K562 (cell line): ENCODE measurements around the gene CDC42EP1. TPM values are rescaled to one million over a fixed set of nuclear protein-coding genes. Genes with fewer than 3 reads are reported as not detected.

Experiments used
- ATAC-seq: fragments of 200-7000 bp; cut with Tn5 transposase; 3 replicates; pipeline ENCODE4 v1.9.1; 2020; ENCODE audit warnings: moderate library complexity
- BruUV-seq: library from RNA; stranded (reverse); fragments of 400-500 nt; replicated peaks from 2 replicates; lab custom pipeline; 2021; lab: Mats Ljungman, UMichigan
- CTCF ChIA-PET: fragments of 300-600 bp; formaldehyde crosslinking; extraction: SDS; loops from one replicate; lab custom pipeline; 2021; ENCODE audit warnings: low intra/inter-chr PET ratio; lab: Yijun Ruan, JAX
- POLR2A ChIA-PET: fragments of 300-600, 350-650 bp; sonication (Branson Sonifier 250); formaldehyde crosslinking; extraction: SDS; loops from one replicate; lab custom pipeline; 2021; ENCODE audit warnings: antibody characterized with exemption, inconsistent platforms; lab: Yijun Ruan, JAX
- DNase-seq, 4 experiments: peaks; one replicate each; pipeline versions ENCODE4 v3.0.0 to v3.0.0-alpha.2; 2011 to 2018; ENCODE audit warnings: low spot score in 3 of 4, mixed read lengths in 3 of 4; ENCODE audit errors: extremely low read depth in 1 of 4
- FAIRE-seq: peaks from 2 replicates; lab custom pipeline; 2011; peaks lifted over from hg19 to GRCh38; lab: Jason Lieb, UNC
- H2AFZ ChIP-seq: 2 replicates; pipeline ENCODE4 v1.6.0; 2011; ENCODE audit warnings: low read depth, low read length, control low read depth, inconsistent platforms
- H3K27ac ChIP-seq: fragments of 200-600 bp; 3 replicates; pipeline ENCODE4 v1.8.0; 2011; ENCODE audit warnings: low read depth, mild to moderate bottlenecking, control low read depth, inconsistent platforms, low read length, moderate library complexity, mixed read lengths; ENCODE audit errors: extremely low read depth
- H3K27me3 ChIP-seq, 2 experiments: fragments of 300-600 bp in 1 of 2; 2 replicates in 1 of 2; 3 replicates in 1 of 2; pipeline versions ENCODE4 v1.6.0 to v1.8.0; 2011; ENCODE audit warnings: inconsistent platforms in 2 of 2, low read length in 2 of 2, mild to moderate bottlenecking in 1 of 2, mixed read lengths in 1 of 2, moderate library complexity in 1 of 2; ENCODE audit not compliant: control insufficient read depth in 2 of 2, insufficient read depth in 2 of 2
- H3K36me3 ChIP-seq: fragments of 300-600 bp; 3 replicates; pipeline ENCODE4 v1.8.0; 2011; ENCODE audit warnings: mild to moderate bottlenecking, low read length, inconsistent platforms; ENCODE audit not compliant: control insufficient read depth, insufficient read depth
- H3K4me1 ChIP-seq, 2 experiments: fragments of 200-600 bp in 1 of 2; replicated peaks in 1 of 2; 2 replicates in 1 of 2; 3 replicates in 1 of 2; pipeline versions ENCODE4 v1.5.1 to v1.8.0; 2011; ENCODE audit warnings: inconsistent platforms in 2 of 2, low read length in 2 of 2, mild to moderate bottlenecking in 1 of 2, mixed read lengths in 1 of 2, moderate library complexity in 1 of 2; ENCODE audit not compliant: control insufficient read depth in 2 of 2, insufficient read depth in 2 of 2
- H3K4me2 ChIP-seq: 2 replicates; pipeline ENCODE4 v1.6.1; 2011; ENCODE audit warnings: low read length, control low read depth, inconsistent platforms, mixed read lengths; ENCODE audit not compliant: insufficient read depth
- H3K4me3 ChIP-seq: fragments of 200-600 bp; sonication (generic), shearing (Covaris generic); 2 replicates; pipeline ENCODE4 v1.5.1; 2016; ENCODE audit warnings: control low read depth, inconsistent platforms
- H3K79me2 ChIP-seq: fragments of 200-600 bp; 3 replicates; pipeline ENCODE4 v1.8.0; 2011; ENCODE audit warnings: low read length, inconsistent platforms; ENCODE audit not compliant: control insufficient read depth, insufficient read depth
- H3K9ac ChIP-seq, 2 experiments: 2 replicates each; pipeline versions ENCODE4 v1.6.0 to v1.6.1; 2011; ENCODE audit warnings: low read depth in 2 of 2, low read length in 2 of 2, control low read depth in 1 of 2, inconsistent platforms in 1 of 2, mild to moderate bottlenecking in 1 of 2, mixed read lengths in 1 of 2; ENCODE audit not compliant: insufficient read depth in 1 of 2
- H3K9me1 ChIP-seq: one replicate; pipeline ENCODE4 v1.6.0; 2011; ENCODE audit warnings: inconsistent platforms, mild to moderate bottlenecking, low read length, moderate library complexity; ENCODE audit not compliant: control insufficient read depth, insufficient read depth
- H3K9me3 ChIP-seq: replicated peaks from 2 replicates; pipeline ENCODE4 v1.5.1; 2011; ENCODE audit warnings: low read depth, low read length, inconsistent platforms; ENCODE audit not compliant: control insufficient read depth, insufficient read depth
- H4K20me1 ChIP-seq: replicated peaks from 2 replicates; pipeline ENCODE4 v1.6.1; 2011; ENCODE audit warnings: low read length, inconsistent platforms, mixed read lengths; ENCODE audit not compliant: control insufficient read depth, insufficient read depth
- CCNT2 ChIP-seq: IDR thresholded peaks from 2 replicates; pipeline ENCODE4 v1.6.1; 2011; ENCODE audit warnings: borderline replicate concordance, low read depth, mild to moderate bottlenecking, moderate library complexity, mixed read lengths, low read length; ENCODE audit not compliant: insufficient read length; ENCODE audit errors: extremely low read depth
- ETV6 ChIP-seq, 3 experiments: fragments of 150-350 bp in 1 of 3; sonication (generic) in 1 of 3; formaldehyde crosslinking in 1 of 3; IDR thresholded peaks; 2 replicates each; pipeline versions ENCODE4 v1.6.1 to v1.8.0; 2014 to 2022; ENCODE audit warnings: borderline replicate concordance in 2 of 3, low read depth in 2 of 3, antibody characterized with exemption in 1 of 3, low read length in 1 of 3, mild to moderate bottlenecking in 1 of 3, missing genetic modification reagents in 1 of 3
- EZH2 ChIP-seq: IDR thresholded peaks from 2 replicates; pipeline ENCODE4 v1.6.1; 2012; ENCODE audit warnings: low read depth, mild to moderate bottlenecking, inconsistent platforms, low read length, borderline replicate concordance
- KAT2B ChIP-seq: IDR thresholded peaks from one replicate; pipeline ENCODE4 v1.6.1; 2012; ENCODE audit warnings: low read depth, mild to moderate bottlenecking, control low read depth, inconsistent platforms, low read length, moderate library complexity
- LARP7 ChIP-seq: fragments of 450-650 bp; IDR thresholded peaks from 2 replicates; pipeline ENCODE4 v1.6.1; 2016
- PCBP1 ChIP-seq: fragments of 200-400 bp; formaldehyde crosslinking; IDR thresholded peaks from 2 replicates; pipeline ENCODE4 v1.6.1; 2018; ENCODE audit warnings: mild to moderate bottlenecking, low read depth, low read length; ENCODE audit not compliant: poor library complexity, severe bottlenecking
- PRPF4 ChIP-seq: fragments of 200-400 bp; formaldehyde crosslinking; IDR thresholded peaks from one replicate; pipeline ENCODE4 v1.6.1; 2017; ENCODE audit warnings: low read length, low read depth, mild to moderate bottlenecking; ENCODE audit not compliant: insufficient read depth, poor library complexity, severe bottlenecking
- RBM25 ChIP-seq: fragments of 200-400 bp; formaldehyde crosslinking; IDR thresholded peaks from 2 replicates; pipeline ENCODE4 v1.6.1; 2018; ENCODE audit warnings: low read length, low read depth, moderate library complexity; ENCODE audit not compliant: severe bottlenecking
- STAG1 ChIP-seq: sonication (generic); formaldehyde crosslinking; IDR thresholded peaks from 2 replicates; pipeline ENCODE4 v1.5.0; 2020; ENCODE audit warnings: missing genetic modification reagents, borderline replicate concordance
- ZNF507 ChIP-seq: conservative IDR thresholded peaks from 2 replicates; pipeline ENCODE4 v1.6.1; 2017; ENCODE audit warnings: missing genetic modification characterization, missing compliant biosample characterization
- WGBS: fragments of 100-300 bp; shearing (Covaris generic); methylation state at CpG from one replicate; pipeline ENCODE4 v1.1.6; 2016; ENCODE audit warnings: low coverage, mixed read lengths; ENCODE audit not compliant: insufficient coverage; ENCODE audit errors: missing lambda C conversion rate; 5-methylcytosine and 5-hydroxymethylcytosine counted together
- in situ Hi-C: fragments of 300-500 bp; cut with MboI; formaldehyde crosslinking; loops from 4 replicates; pipeline ENCODE4 v1.15.0; 2018; ENCODE audit warnings: inconsistent platforms, mixed read lengths
- intact Hi-C: fragments of 100-400 bp; cut with micrococcal nuclease; formaldehyde crosslinking; loops from 2 replicates; pipeline ENCODE4 v1.14.2; 2022
- polyA plus RNA-seq, 8 experiments: library from polyadenylated mRNA; depleted of rRNA in 4 of 8; stranded (reverse) in 5 of 8; unstranded in 3 of 8; fragments of >200 nt; fragmentation: Nextera tagmentation in 2 of 8; fragmentation: Illumina TruSeq in 1 of 8; extraction: Ambion mirVana in 2 of 8; extraction: Trizol in 1 of 8; gene quantifications; 2 replicates each; pipeline versions ENCODE4 v1.2.1 to v1.2.3, GENCODE V29; 2011 to 2014; ENCODE audit warnings: inconsistent platforms in 1 of 8, missing spikeins in 1 of 8
- total RNA-seq, 7 experiments: library from RNA; depleted of rRNA in 6 of 7; stranded (reverse); fragments of >200 nt in 6 of 7; fragmentation: Illumina TruSeq in 2 of 7; extraction: Trizol in 2 of 7; gene quantifications; 2 replicates each; pipeline versions ENCODE4 v1.2.1 to v1.2.3, GENCODE V29; 2011 to 2021; ENCODE audit warnings: low replicate concordance in 1 of 7
- TF ChIP-seq, protein P1 (sequence below): fragments of 450-650 bp; IDR thresholded peaks from 2 replicates; pipeline ENCODE4 v1.6.1; 2017; ENCODE audit warnings: antibody characterized with exemption

The CDC42EP1 gene
- total and polyA plus RNA-seq, 9 of the 15 experiments (the other 6 are each of a cell fraction or from before 2014, with no cell fraction given) = 0.67 to 70.2 (median 7.3) TPM

DNA sequence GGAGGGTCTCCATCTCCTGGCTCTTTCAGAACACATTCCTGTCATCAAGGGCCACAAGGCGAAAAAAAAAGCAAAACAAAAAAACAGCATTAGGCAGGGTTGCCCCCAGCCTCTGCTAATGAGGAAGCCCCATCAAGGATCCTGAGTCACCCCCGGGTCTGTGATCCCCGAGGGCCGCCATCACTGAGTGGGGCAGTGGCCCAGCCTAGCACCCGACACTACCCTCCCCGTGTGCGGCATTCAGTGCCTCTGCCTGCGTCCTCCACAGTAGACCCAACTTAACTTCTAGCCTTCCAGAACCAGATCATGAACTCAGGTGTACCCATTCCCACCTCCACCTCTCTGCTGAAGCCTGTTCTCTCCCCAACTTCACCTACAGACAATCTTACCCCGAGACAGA is 6.6 kb upstream of the CDC42EP1 start:
- Histone ChIP-seq H2AFZ (no peak overlapping the region), H3K36me3 (no peaks in the 10 kb centered on the region), H3K27ac (no peak overlapping the region), H3K9ac (0 out of 4 replicates have a peak overlapping the region, but pooled peaks of 1 of the 2 experiments have one; percentile 54), H4K20me1 (no peaks in the 10 kb centered on the region), H3K9me3 (no peaks in the 10 kb centered on the region), H3K4me3 (no peak overlapping the region), H3K27me3 (no peaks in the 10 kb centered on the region), H3K4me2 (no peak overlapping the region), H3K9me1 (no peaks in the 10 kb centered on the region), H3K79me2 (no peaks in the 10 kb centered on the region; the same call in 2 of the 3 replicates), H3K4me1 (peaks cover 26 to 37% of the 10 kb centered on the region in 2 experiments)
- no TSS peak for BruUV-seq
- ChIA-PET CTCF (no interaction called here), POLR2A (interaction anchor here (1.7 kb wide), 2 partner anchors 8 to 13 kb away, joined by 9 to 11 read pairs; no protein-coding TSS in a partner anchor)
- in situ Hi-C loops = no loop called here
- TF ChIP-seq PRPF4 (no peak), ZNF507 (tag) (no peak), RBM25 (no peak), KAT2B (no peak), STAG1 (CRISPR knock-in tag) (no peak), ETV6 (IDR thresholded peaks at IDR 0.05; ENCODE audit: borderline replicate concordance in 1 of 2, low read depth in 2 of 2, low read length in 1 of 2) (no peak), ETV6 (CRISPR knock-in tag; IDR thresholded peaks at IDR 0.05; ENCODE audit: borderline replicate concordance) (no peak), PCBP1 (no peak), LARP7 (no peak), CCNT2 (no peak), EZH2 (no peak)
- TF ChIP-seq, protein P1, sequence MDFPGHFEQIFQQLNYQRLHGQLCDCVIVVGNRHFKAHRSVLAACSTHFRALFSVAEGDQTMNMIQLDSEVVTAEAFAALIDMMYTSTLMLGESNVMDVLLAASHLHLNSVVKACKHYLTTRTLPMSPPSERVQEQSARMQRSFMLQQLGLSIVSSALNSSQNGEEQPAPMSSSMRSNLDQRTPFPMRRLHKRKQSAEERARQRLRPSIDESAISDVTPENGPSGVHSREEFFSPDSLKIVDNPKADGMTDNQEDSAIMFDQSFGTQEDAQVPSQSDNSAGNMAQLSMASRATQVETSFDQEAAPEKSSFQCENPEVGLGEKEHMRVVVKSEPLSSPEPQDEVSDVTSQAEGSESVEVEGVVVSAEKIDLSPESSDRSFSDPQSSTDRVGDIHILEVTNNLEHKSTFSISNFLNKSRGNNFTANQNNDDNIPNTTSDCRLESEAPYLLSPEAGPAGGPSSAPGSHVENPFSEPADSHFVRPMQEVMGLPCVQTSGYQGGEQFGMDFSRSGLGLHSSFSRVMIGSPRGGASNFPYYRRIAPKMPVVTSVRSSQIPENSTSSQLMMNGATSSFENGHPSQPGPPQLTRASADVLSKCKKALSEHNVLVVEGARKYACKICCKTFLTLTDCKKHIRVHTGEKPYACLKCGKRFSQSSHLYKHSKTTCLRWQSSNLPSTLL = no peak
- whole genome bisulfite sequencing = 70% methylated on average over 9 of the region's 9 CpGs
- intact Hi-C loops = no loop called here
- ATAC-seq = no peak
- DNase-seq = no peak
- no peak for FAIRE-seq
